ENCODE results near the gene LRRIQ4. TPM values are rescaled to one million over a fixed set of nuclear protein-coding genes. Genes with fewer than 3 reads are reported as not detected.

Gene LRRIQ4
- total RNA-seq, 1 donor from 2014 or later: not detected

GRCh38 chr3:169809230-169809795, 3.4 kb upstream of the LRRIQ4 start:
- TF ChIP-seq EZH2 (IDR thresholded peaks at IDR 0.05; ENCODE audit: insufficient read depth, low read length) (no peak), CTCF (IDR thresholded peaks at IDR 0.05; ENCODE audit: insufficient read depth, low read depth, low read length) (no peak)
- H3K4me2 ChIP-seq (ENCODE audit: low read length): no peak overlapping the region
- no peaks in the 10 kb centered on the region for H3K79me2 ChIP-seq (ENCODE audit: insufficient read depth, low read length)
- H3K27me3 Mint-ChIP-seq (ENCODE audit: low read depth, unreplicated experiment): peaks cover 4% of the 10 kb centered on the region
- H2AFZ ChIP-seq (ENCODE audit: low read depth, low read length): no peak overlapping the region
- H3K27ac ChIP-seq (ENCODE audit: low read depth, low read length): no peak overlapping the region
- H3K4me1 Mint-ChIP-seq (ENCODE audit: low read depth, unreplicated experiment): peaks cover 3% of the 10 kb centered on the region
- no peak overlapping the region for H3K9ac ChIP-seq (ENCODE audit: low read length)
- DNase-seq (ENCODE audit: low read depth): no peak
- H4K20me1 ChIP-seq (ENCODE audit: insufficient read depth, low read length): no peaks in the 10 kb centered on the region
- H3K4me3 Mint-ChIP-seq (ENCODE audit: unreplicated experiment): no peak overlapping the region
- no peaks in the 10 kb centered on the region for H3K36me3 ChIP-seq (ENCODE audit: insufficient read depth, low read length)
- no peak overlapping the region for H3K4me3 ChIP-seq (ENCODE audit: insufficient read depth, low read depth, low read length)
- peaks cover 2% of the 10 kb centered on the region for H3K36me3 Mint-ChIP-seq (ENCODE audit: low read depth, unreplicated experiment)
- no peaks in the 10 kb centered on the region for H3K9me3 ChIP-seq (ENCODE audit: insufficient read depth, low read depth, low read length)
- no peaks in the 10 kb centered on the region for H3K27me3 ChIP-seq (ENCODE audit: insufficient read depth, low read length)
- no peak overlapping the region for H3K27ac Mint-ChIP-seq (ENCODE audit: unreplicated experiment)
- peaks cover 10% of the 10 kb centered on the region for H3K9me3 Mint-ChIP-seq (ENCODE audit: unreplicated experiment)
- H3K4me1 ChIP-seq (ENCODE audit: insufficient read depth, low read length): peaks cover 19% of the 10 kb centered on the region
- FAIRE-seq: no peak

GRCh38 chr3:169811631-169812331, 889 bp upstream of the LRRIQ4 start:
- TF ChIP-seq CTCF (IDR thresholded peaks at IDR 0.05; ENCODE audit: insufficient read depth, low read depth, low read length) (no peak), EZH2 (IDR thresholded peaks at IDR 0.05; ENCODE audit: insufficient read depth, low read length) (no peak)
- Mint-ChIP-seq H3K9me3 (ENCODE audit: unreplicated experiment) (peaks cover 20% of the 10 kb centered on the region), H3K4me1 (ENCODE audit: low read depth, unreplicated experiment) (peaks cover 3% of the 10 kb centered on the region), H3K27ac (ENCODE audit: unreplicated experiment) (no peak overlapping the region), H3K36me3 (ENCODE audit: low read depth, unreplicated experiment) (peaks cover 2% of the 10 kb centered on the region), H3K27me3 (ENCODE audit: low read depth, unreplicated experiment) (peaks cover 4% of the 10 kb centered on the region), H3K4me3 (ENCODE audit: unreplicated experiment) (peak overlapping the region; percentile 75)
- Histone ChIP-seq H3K9ac (ENCODE audit: low read length) (peak overlapping the region; percentile 82), H3K9me3 (ENCODE audit: insufficient read depth, low read depth, low read length) (no peaks in the 10 kb centered on the region), H3K27me3 (ENCODE audit: insufficient read depth, low read length) (no peaks in the 10 kb centered on the region), H3K4me2 (ENCODE audit: low read length) (peak overlapping the region; percentile 87), H3K36me3 (ENCODE audit: insufficient read depth, low read length) (no peaks in the 10 kb centered on the region), H3K27ac (ENCODE audit: low read depth, low read length) (peak overlapping the region; percentile 29), H3K79me2 (ENCODE audit: insufficient read depth, low read length) (no peaks in the 10 kb centered on the region), H3K4me3 (ENCODE audit: insufficient read depth, low read depth, low read length) (peak overlapping the region; percentile 63), H4K20me1 (ENCODE audit: insufficient read depth, low read length) (no peaks in the 10 kb centered on the region), H3K4me1 (ENCODE audit: insufficient read depth, low read length) (peaks cover 19% of the 10 kb centered on the region), H2AFZ (ENCODE audit: low read depth, low read length) (peak overlapping the region; percentile 99)
- DNase-seq (ENCODE audit: low read depth) (peak; percentile 67), FAIRE-seq (peak; percentile 55)

DNA sequence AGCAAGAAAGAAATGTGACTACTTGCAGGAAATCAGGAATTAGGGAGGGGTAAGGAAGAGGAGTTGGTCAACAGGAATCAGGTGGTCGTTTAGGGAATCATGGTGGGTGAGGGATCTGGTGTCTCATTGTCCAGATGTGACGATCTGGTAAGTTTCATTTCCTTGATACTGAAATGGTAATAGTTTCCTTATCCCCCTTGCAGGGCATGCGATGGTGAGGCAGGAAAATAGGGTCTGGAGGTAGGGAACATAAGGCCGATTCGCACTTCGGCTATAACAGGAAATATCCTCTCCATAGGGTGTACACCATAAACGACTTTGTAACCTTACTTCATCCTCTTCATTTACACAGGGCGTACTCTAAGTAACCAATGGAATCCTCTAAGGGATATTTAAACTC, 608 bp downstream of the LRRIQ4 start:
- Mint-ChIP-seq H3K9me3 (ENCODE audit: unreplicated experiment) (peaks cover 20% of the 10 kb centered on the region), H3K27ac (ENCODE audit: unreplicated experiment) (peak overlapping the region; percentile 73), H3K36me3 (ENCODE audit: low read depth, unreplicated experiment) (peaks cover 1% of the 10 kb centered on the region), H3K27me3 (ENCODE audit: low read depth, unreplicated experiment) (peaks cover 4% of the 10 kb centered on the region), H3K4me1 (ENCODE audit: low read depth, unreplicated experiment) (peaks cover 7% of the 10 kb centered on the region), H3K4me3 (ENCODE audit: unreplicated experiment) (peak overlapping the region; percentile 59)
- TF ChIP-seq EZH2 (IDR thresholded peaks at IDR 0.05; ENCODE audit: insufficient read depth, low read length) (no peak), CTCF (IDR thresholded peaks at IDR 0.05; ENCODE audit: insufficient read depth, low read depth, low read length) (no peak)
- FAIRE-seq: no peak
- Histone ChIP-seq H3K4me2 (ENCODE audit: low read length) (peak overlapping the region; percentile 87), H3K9ac (ENCODE audit: low read length) (peak overlapping the region; percentile 82), H3K4me3 (ENCODE audit: insufficient read depth, low read depth, low read length) (peak overlapping the region; percentile 63), H2AFZ (ENCODE audit: low read depth, low read length) (peak overlapping the region; percentile 99), H3K36me3 (ENCODE audit: insufficient read depth, low read length) (no peaks in the 10 kb centered on the region), H3K9me3 (ENCODE audit: insufficient read depth, low read depth, low read length) (no peaks in the 10 kb centered on the region), H3K27ac (ENCODE audit: low read depth, low read length) (peak overlapping the region; percentile 29), H3K4me1 (ENCODE audit: insufficient read depth, low read length) (peaks cover 22% of the 10 kb centered on the region), H3K79me2 (ENCODE audit: insufficient read depth, low read length) (no peaks in the 10 kb centered on the region), H3K27me3 (ENCODE audit: insufficient read depth, low read length) (no peaks in the 10 kb centered on the region), H4K20me1 (ENCODE audit: insufficient read depth, low read length) (no peaks in the 10 kb centered on the region)
- DNase-seq (ENCODE audit: low read depth): no peak

Measured in astrocyte (in vitro differentiated cells and primary cell).